Tibial nerve (tissue), 4 donors: ENCODE data around the gene NAT16.

ENCODE experiments used
- CTCF ChIP-seq, 5 experiments: fragments of 200-600 bp in 3 of 5; fragments of 450-650 bp in 2 of 5; sonication (generic) in 3 of 5; IDR thresholded peaks; one replicate each; pipeline ENCODE4 v1.5.1; 2016 to 2019; ENCODE audit warnings: antibody characterized with exemption in 5 of 5, mild to moderate bottlenecking in 3 of 5, moderate library complexity in 2 of 5
- EP300 ChIP-seq, 2 donors: sonication (generic); formaldehyde crosslinking; IDR thresholded peaks; one replicate each; pipeline ENCODE4 v1.6.1; 2017; ENCODE audit warnings: antibody characterized with exemption in 2 of 2, mild to moderate bottlenecking in 1 of 2
- POLR2A ChIP-seq, 2 donors: fragments of 450-650 bp; IDR thresholded peaks; one replicate each; pipeline ENCODE4 v1.6.1; 2017; ENCODE audit warnings: antibody characterized with exemption in 2 of 2, mild to moderate bottlenecking in 2 of 2, moderate library complexity in 2 of 2

DNA sequence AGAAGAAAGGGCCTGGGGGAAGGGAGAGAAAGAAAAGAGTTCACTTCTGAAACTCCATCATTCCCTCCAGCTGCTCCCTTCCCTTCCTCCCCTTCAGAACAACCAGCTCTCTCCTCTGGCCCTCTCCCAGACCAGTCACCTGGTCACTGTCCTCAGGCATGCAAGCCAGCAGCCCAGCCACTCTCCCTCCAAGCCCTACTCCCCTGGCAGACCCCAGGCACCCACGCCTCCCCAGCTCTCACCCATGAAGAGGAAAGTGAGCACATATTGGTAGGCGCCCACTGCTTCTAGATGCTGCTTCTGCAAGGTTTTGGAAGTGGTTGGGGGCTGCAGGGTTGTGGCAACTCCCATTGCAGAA is 20.4 kb upstream of the NAT16 start:
- TF ChIP-seq CTCF (IDR thresholded peaks at IDR 0.05) (no peak), EP300 (IDR thresholded peaks at IDR 0.05) (no peak), POLR2A (IDR thresholded peaks at IDR 0.05) (no peak)
